Keratinocyte (primary cell): ENCODE data around the gene FRRS1L. TPM values are rescaled to one million over a fixed set of nuclear protein-coding genes. Genes with fewer than 3 reads are reported as not detected.

ENCODE experiments used
- DNase-seq: peaks from one replicate; pipeline ENCODE4 v3.0.0-alpha.2; 2011; ENCODE audit warnings: low read depth, missing footprints, low spot score
- FAIRE-seq: peaks from 2 replicates; lab custom pipeline; 2011; peaks lifted over from hg19 to GRCh38; lab: Jason Lieb, UNC
- H2AFZ ChIP-seq: 2 replicates; pipeline ENCODE4 v1.6.0; 2012; ENCODE audit warnings: low read length, control low read depth, inconsistent platforms; ENCODE audit not compliant: control insufficient read depth
- H3K27ac ChIP-seq: 2 replicates; pipeline ENCODE4 v1.5.1; 2011; ENCODE audit warnings: low read length; ENCODE audit not compliant: control insufficient read depth, insufficient read depth
- H3K27me3 ChIP-seq: 3 replicates; pipeline ENCODE4 v1.6.0; 2011; ENCODE audit warnings: low read length; ENCODE audit not compliant: control insufficient read depth, insufficient read depth; ENCODE audit errors: extremely low read depth
- H3K36me3 ChIP-seq, 2 experiments: 2 replicates in 1 of 2; 3 replicates in 1 of 2; pipeline ENCODE4 v1.5.1; 2011; ENCODE audit warnings: low read length in 2 of 2, mild to moderate bottlenecking in 1 of 2; ENCODE audit not compliant: control insufficient read depth in 2 of 2, insufficient read depth in 2 of 2; ENCODE audit errors: extremely low read depth in 1 of 2
- H3K4me1 ChIP-seq: 3 replicates; pipeline ENCODE4 v1.5.1; 2011; ENCODE audit warnings: low read length; ENCODE audit not compliant: control insufficient read depth, insufficient read depth; ENCODE audit errors: extremely low read depth
- H3K4me2 ChIP-seq: 3 replicates; pipeline ENCODE4 v1.6.0; 2011; ENCODE audit warnings: low read depth, low read length; ENCODE audit not compliant: control insufficient read depth, insufficient read depth; ENCODE audit errors: extremely low read depth
- H3K4me3 ChIP-seq, 3 experiments: fragments of 200-600 bp in 1 of 3; sonication (generic) in 1 of 3; 2 replicates in 2 of 3; 3 replicates in 1 of 3; pipeline ENCODE4 v1.5.1; 2011 to 2016; ENCODE audit warnings: low read length in 3 of 3, mild to moderate bottlenecking in 3 of 3, control low read depth in 2 of 3, inconsistent platforms in 1 of 3, low read depth in 1 of 3, mixed read lengths in 1 of 3, mixed run types in 1 of 3, moderate library complexity in 1 of 3; ENCODE audit not compliant: control insufficient read depth in 2 of 3, insufficient read depth in 2 of 3; ENCODE audit errors: extremely low read depth in 1 of 3
- H3K79me2 ChIP-seq: 2 replicates; pipeline ENCODE4 v1.6.0; 2012; ENCODE audit warnings: low read length; ENCODE audit not compliant: control insufficient read depth, insufficient read depth
- H3K9ac ChIP-seq: 3 replicates; pipeline ENCODE4 v1.6.0; 2011; ENCODE audit warnings: low read length; ENCODE audit not compliant: control insufficient read depth, insufficient read depth; ENCODE audit errors: extremely low read depth
- H3K9me1 ChIP-seq: 3 replicates; pipeline ENCODE4 v1.6.0; 2011; ENCODE audit warnings: low read length; ENCODE audit not compliant: control insufficient read depth, insufficient read depth; ENCODE audit errors: extremely low read depth
- H3K9me3 ChIP-seq: 2 replicates; pipeline ENCODE4 v1.5.1; 2012; ENCODE audit warnings: low read depth, low read length; ENCODE audit not compliant: control insufficient read depth
- H4K20me1 ChIP-seq: 3 replicates; pipeline ENCODE4 v1.6.0; 2011; ENCODE audit warnings: low read length; ENCODE audit not compliant: control insufficient read depth, insufficient read depth; ENCODE audit errors: extremely low read depth
- EZH2 ChIP-seq: IDR thresholded peaks from one replicate; pipeline ENCODE4 v1.6.1; 2012; ENCODE audit warnings: inconsistent platforms, mild to moderate bottlenecking, low read length, moderate library complexity
- dilution Hi-C: fragments of 300-500 bp; cut with MboI; formaldehyde crosslinking; loops from one replicate; pipeline ENCODE4 v1.7.0; 2020; ENCODE audit warnings: low sequenced_read_pairs; ENCODE audit not compliant: extremely low pct_ligation_motif_present
- polyA plus RNA-seq, 5 experiments: library from polyadenylated mRNA; depleted of rRNA in 3 of 5; stranded (reverse) in 3 of 5; stranded (forward) in 1 of 5; unstranded in 1 of 5; fragments of >200 nt; gene quantifications; 1 replicate in 1 of 5; 2 replicates in 3 of 5; 3 replicates in 1 of 5; pipeline versions ENCODE4 v1.2.1 to v1.2.3, GENCODE V29; 2011 to 2012; ENCODE audit warnings: missing spikeins in 2 of 5, low read depth in 1 of 5, low replicate concordance in 1 of 5
- TF ChIP-seq, protein P1 (sequence below), 3 experiments: IDR thresholded peaks in 1 of 3; conservative IDR thresholded peaks in 1 of 3; optimal IDR thresholded peaks in 1 of 3; 2 replicates in 2 of 3; 3 replicates in 1 of 3; pipeline versions ENCODE3 to v1.5.1; 2011; ENCODE audit warnings: low read length in 3 of 3, mild to moderate bottlenecking in 3 of 3, moderate library complexity in 2 of 3, control low read depth in 1 of 3, inconsistent platforms in 1 of 3; ENCODE audit not compliant: insufficient read depth in 2 of 3; ENCODE audit errors: extremely low read depth in 1 of 3

Gene FRRS1L
- polyA plus RNA-seq, 1 donor (not counting 4 experiments of a cell fraction or from before 2014, with no cell fraction given), result not detected

GRCh38 chr9:109149089-109149488, 18.0 kb downstream of the FRRS1L start:
- Histone ChIP-seq H3K36me3 (no peaks in the 10 kb centered on the region), H3K4me3 (no peak overlapping the region), H3K4me2 (no peak overlapping the region), H3K79me2 (no peaks in the 10 kb centered on the region), H3K27ac (no peak overlapping the region), H2AFZ (no peak overlapping the region), H3K4me1 (peaks cover 2% of the 10 kb centered on the region), H3K27me3 (no peaks in the 10 kb centered on the region), H4K20me1 (no peaks in the 10 kb centered on the region), H3K9me1 (no peaks in the 10 kb centered on the region), H3K9ac (no peak overlapping the region), H3K9me3 (no peaks in the 10 kb centered on the region)
- dilution Hi-C loops, result no loop called here
- DNase-seq (no peak), FAIRE-seq (no peak)
- no peak for TF ChIP-seq EZH2
- TF ChIP-seq, protein P1, sequence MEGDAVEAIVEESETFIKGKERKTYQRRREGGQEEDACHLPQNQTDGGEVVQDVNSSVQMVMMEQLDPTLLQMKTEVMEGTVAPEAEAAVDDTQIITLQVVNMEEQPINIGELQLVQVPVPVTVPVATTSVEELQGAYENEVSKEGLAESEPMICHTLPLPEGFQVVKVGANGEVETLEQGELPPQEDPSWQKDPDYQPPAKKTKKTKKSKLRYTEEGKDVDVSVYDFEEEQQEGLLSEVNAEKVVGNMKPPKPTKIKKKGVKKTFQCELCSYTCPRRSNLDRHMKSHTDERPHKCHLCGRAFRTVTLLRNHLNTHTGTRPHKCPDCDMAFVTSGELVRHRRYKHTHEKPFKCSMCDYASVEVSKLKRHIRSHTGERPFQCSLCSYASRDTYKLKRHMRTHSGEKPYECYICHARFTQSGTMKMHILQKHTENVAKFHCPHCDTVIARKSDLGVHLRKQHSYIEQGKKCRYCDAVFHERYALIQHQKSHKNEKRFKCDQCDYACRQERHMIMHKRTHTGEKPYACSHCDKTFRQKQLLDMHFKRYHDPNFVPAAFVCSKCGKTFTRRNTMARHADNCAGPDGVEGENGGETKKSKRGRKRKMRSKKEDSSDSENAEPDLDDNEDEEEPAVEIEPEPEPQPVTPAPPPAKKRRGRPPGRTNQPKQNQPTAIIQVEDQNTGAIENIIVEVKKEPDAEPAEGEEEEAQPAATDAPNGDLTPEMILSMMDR (optimal IDR thresholded peaks at IDR 0.05 in 1 of 3, IDR thresholded peaks at IDR 0.05 in 1 of 3, conservative IDR thresholded peaks at IDR 0.05 in 1 of 3; ENCODE audit: extremely low read depth in 1 of 3, insufficient read depth in 2 of 3, low read length in 3 of 3), result no peak

- Histone ChIP-seq H3K27me3 (no peaks in the 10 kb centered on the region), H3K9ac (no peak overlapping the region), H3K4me2 (no peak overlapping the region), H3K4me1 (peaks cover 5% of the 10 kb centered on the region), H3K79me2 (no peaks in the 10 kb centered on the region), H3K9me1 (no peaks in the 10 kb centered on the region), H3K9me3 (no peaks in the 10 kb centered on the region), H2AFZ (no peak overlapping the region), H3K4me3 (no peak overlapping the region), H3K27ac (no peak overlapping the region), H3K36me3 (no peaks in the 10 kb centered on the region), H4K20me1 (no peaks in the 10 kb centered on the region)
- FAIRE-seq (no peak), DNase-seq (no peak)
- dilution Hi-C loops, result no loop called here
- no peak for TF ChIP-seq EZH2
- TF ChIP-seq, protein P1 (optimal IDR thresholded peaks at IDR 0.05 in 1 of 3, IDR thresholded peaks at IDR 0.05 in 1 of 3, conservative IDR thresholded peaks at IDR 0.05 in 1 of 3; ENCODE audit: extremely low read depth in 1 of 3, insufficient read depth in 2 of 3, low read length in 3 of 3), result no peak
Observed at GRCh38 chr9:109145051-109145450, 22.0 kb downstream of the FRRS1L start.
